A549 (cell line): ENCODE measurements around the gene MED17. TPM values are rescaled to one million over a fixed set of nuclear protein-coding genes. Genes with fewer than 3 reads are reported as not detected.

Experiments used
- ATAC-seq, 2 experiments: fragments of 200-7000 bp in 1 of 2; fragments of >200 bp in 1 of 2; cut with Nextera tagmentation in 1 of 2; cut with Tn5 transposase in 1 of 2; 3 replicates each; pipeline versions ENCODE4 v1.8.0 to v1.9.1; 2018 to 2020; ENCODE audit warnings: mild to moderate bottlenecking in 1 of 2, moderate library complexity in 1 of 2
- CTCF ChIA-PET: fragments of 300-600 bp; sonication (Branson Sonifier 250); formaldehyde crosslinking; extraction: SDS; loops from one replicate; lab custom pipeline; 2021; ENCODE audit warnings: antibody characterized with exemption, inconsistent platforms; lab: Yijun Ruan, JAX
- POLR2A ChIA-PET: fragments of 350-600 bp; formaldehyde crosslinking; extraction: SDS; loops from one replicate; lab custom pipeline; 2021; ENCODE audit warnings: antibody characterized with exemption, inconsistent platforms; lab: Yijun Ruan, JAX
- DNase-seq, 2 experiments: peaks; one replicate each; pipeline versions ENCODE4 v3.0.0 to v3.0.0-alpha.2; 2011 to 2016; ENCODE audit warnings: low read depth in 1 of 2, low spot score in 1 of 2
- FAIRE-seq: peaks from 2 replicates; lab custom pipeline; 2011; peaks lifted over from hg19 to GRCh38; lab: Jason Lieb, UNC
- H3K27ac ChIP-seq, 2 experiments: fragments of >200 bp; sonication (Bioruptor Twin); formaldehyde crosslinking; 3 replicates each; pipeline ENCODE4 v1.5.1; 2016 to 2017
- H3K4me1 ChIP-seq: fragments of >200 bp; sonication (Bioruptor Twin); formaldehyde crosslinking; 3 replicates; pipeline ENCODE4 v1.6.1; 2016
- H3K4me2 ChIP-seq: fragments of >200 bp; sonication (Bioruptor Twin); formaldehyde crosslinking; 3 replicates; pipeline ENCODE4 v1.6.1; 2016
- H3K4me3 ChIP-seq: fragments of >200 bp; sonication (Bioruptor Twin); formaldehyde crosslinking; 3 replicates; pipeline ENCODE4 v1.5.1; 2016
- H3K9me3 ChIP-seq: fragments of >200 bp; sonication (Bioruptor Twin); formaldehyde crosslinking; 3 replicates; pipeline ENCODE4 v1.6.1; 2016
- ATOH8 ChIP-seq: fragments of 250-450 bp; sonication (Bioruptor Pico); IDR thresholded peaks from 2 replicates; pipeline ENCODE4 v1.5.0; 2020; ENCODE audit warnings: low read depth, mild to moderate bottlenecking, moderate library complexity
- BHLHE40 ChIP-seq: IDR thresholded peaks from 2 replicates; pipeline ENCODE4 v1.6.1; 2012; ENCODE audit warnings: low read depth, low read length, inconsistent platforms
- CHD2 ChIP-seq: fragments of 150-350 bp; IDR thresholded peaks from 2 replicates; pipeline ENCODE4 v1.6.1; 2014; ENCODE audit warnings: low read length; ENCODE audit not compliant: partially characterized antibody
- EHMT2 ChIP-seq: fragments of 200-600 bp; sonication (generic); IDR thresholded peaks from 2 replicates; pipeline ENCODE4 v1.6.1; 2016; ENCODE audit warnings: antibody characterized with exemption, low read depth, mild to moderate bottlenecking, moderate library complexity
- ELK1 ChIP-seq: fragments of 150-350 bp; IDR thresholded peaks from 2 replicates; pipeline ENCODE4 v1.6.1; 2014; ENCODE audit warnings: low read depth, mild to moderate bottlenecking, low read length
- HOXA7 ChIP-seq: fragments of 250-450 bp; sonication (Bioruptor Pico); IDR thresholded peaks from 2 replicates; pipeline ENCODE4 v1.5.0; 2020; ENCODE audit warnings: mild to moderate bottlenecking, moderate library complexity
- HOXB5 ChIP-seq: fragments of 250-450 bp; sonication (Bioruptor Pico); IDR thresholded peaks from 2 replicates; pipeline ENCODE4 v1.5.0; 2020; ENCODE audit warnings: mild to moderate bottlenecking, moderate library complexity
- MAX ChIP-seq: IDR thresholded peaks from 2 replicates; pipeline ENCODE4 v1.6.1; 2012
- MYC ChIP-seq: IDR thresholded peaks from 2 replicates; pipeline ENCODE4 v1.6.1; 2012; ENCODE audit warnings: mild to moderate bottlenecking, inconsistent platforms, low read length, improper control_type of control experiment, borderline replicate concordance
- NR3C1 ChIP-seq: fragments of >200 bp; sonication (Bioruptor Twin); formaldehyde crosslinking; IDR thresholded peaks from 3 replicates; pipeline ENCODE4 v1.6.1; 2017
- POLR2AphosphoS2 ChIP-seq: conservative IDR thresholded peaks from 2 replicates; pipeline ENCODE4 v1.6.1; 2012; ENCODE audit warnings: low read length, improper control_type of control experiment, inconsistent platforms
- SREBF2 ChIP-seq: fragments of 450-650 bp; IDR thresholded peaks from 2 replicates; pipeline ENCODE4 v1.6.1; 2014; ENCODE audit warnings: mild to moderate bottlenecking, moderate library complexity
- TP53 ChIP-seq: fragments of 250-450 bp; sonication (Bioruptor Pico); IDR thresholded peaks from 2 replicates; pipeline ENCODE4 v1.5.0; 2021; ENCODE audit warnings: mild to moderate bottlenecking, moderate library complexity
- ZFP36 ChIP-seq: fragments of 450-650 bp; IDR thresholded peaks from 2 replicates; pipeline ENCODE4 v1.6.1; 2014; ENCODE audit warnings: borderline replicate concordance; ENCODE audit not compliant: partially characterized antibody
- WGBS: methylation state at CpG from one replicate; pipeline ENCODE4 v1.1.6; 2017; ENCODE audit errors: missing lambda C conversion rate; 5-methylcytosine and 5-hydroxymethylcytosine counted together
- polyA plus RNA-seq, 4 experiments: library from polyadenylated mRNA; depleted of rRNA in 3 of 4; stranded (reverse); fragments of >200 nt; fragmentation: RNase III in 1 of 4; extraction: RNeasy Plus Mini Kit Qiagen cat#74134 plus additional on column Dnase treatment in 1 of 4; gene quantifications; 2 replicates in 3 of 4; 3 replicates in 1 of 4; pipeline ENCODE4 v1.2.3, GENCODE V29; 2011 to 2017
- small RNA-seq, 6 experiments: library from RNA; depleted of rRNA; stranded (forward); fragments of <200 nt; gene quantifications; one replicate each; pipeline ENCODE3, GENCODE V24; 2012
- TF ChIP-seq, protein P1 (sequence below): fragments of >200 bp; sonication (Bioruptor Twin); formaldehyde crosslinking; IDR thresholded peaks from 3 replicates; pipeline ENCODE4 v1.6.1; 2016
- TF ChIP-seq, protein P2 (sequence below): fragments of 250-450 bp; sonication (Bioruptor Pico); IDR thresholded peaks from 2 replicates; pipeline ENCODE4 v1.5.0; 2021; ENCODE audit warnings: mild to moderate bottlenecking, moderate library complexity, borderline replicate concordance
- TF ChIP-seq, protein P3 (sequence below): fragments of 450-650 bp; IDR thresholded peaks from 2 replicates; pipeline ENCODE4 v1.6.1; 2014; ENCODE audit warnings: antibody characterized with exemption

MED17 gene
- polyA plus RNA-seq, 2 of the 4 experiments (the other 2 are of a cell fraction) = 16.2 to 20.3 TPM

- H3K9me3 ChIP-seq = no peaks in the 10 kb centered on the region
- ATAC-seq (no peak), DNase-seq (no peak)
- H3K27ac ChIP-seq = no peak overlapping the region
- no peak overlapping the region for H3K4me2 ChIP-seq
- H3K4me3 ChIP-seq = no peak overlapping the region
- ChIA-PET CTCF (no interaction called here), POLR2A (no interaction called here)
- H3K4me1 ChIP-seq = no peaks in the 10 kb centered on the region
- TF ChIP-seq NR3C1 (no peak), HOXB5 (CRISPR knock-in tag) (no peak), ZFP36 (no peak), MYC (no peak), ATOH8 (CRISPR knock-in tag) (no peak), TP53 (CRISPR knock-in tag) (no peak), EHMT2 (no peak), ELK1 (no peak), POLR2AphosphoS2 (no peak), CHD2 (no peak), BHLHE40 (no peak), MAX (no peak), HOXA7 (no peak), SREBF2 (no peak)
- TF ChIP-seq, protein P1, sequence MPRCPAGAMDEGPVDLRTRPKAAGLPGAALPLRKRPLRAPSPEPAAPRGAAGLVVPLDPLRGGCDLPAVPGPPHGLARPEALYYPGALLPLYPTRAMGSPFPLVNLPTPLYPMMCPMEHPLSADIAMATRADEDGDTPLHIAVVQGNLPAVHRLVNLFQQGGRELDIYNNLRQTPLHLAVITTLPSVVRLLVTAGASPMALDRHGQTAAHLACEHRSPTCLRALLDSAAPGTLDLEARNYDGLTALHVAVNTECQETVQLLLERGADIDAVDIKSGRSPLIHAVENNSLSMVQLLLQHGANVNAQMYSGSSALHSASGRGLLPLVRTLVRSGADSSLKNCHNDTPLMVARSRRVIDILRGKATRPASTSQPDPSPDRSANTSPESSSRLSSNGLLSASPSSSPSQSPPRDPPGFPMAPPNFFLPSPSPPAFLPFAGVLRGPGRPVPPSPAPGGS = no peak
- TF ChIP-seq, protein P2, sequence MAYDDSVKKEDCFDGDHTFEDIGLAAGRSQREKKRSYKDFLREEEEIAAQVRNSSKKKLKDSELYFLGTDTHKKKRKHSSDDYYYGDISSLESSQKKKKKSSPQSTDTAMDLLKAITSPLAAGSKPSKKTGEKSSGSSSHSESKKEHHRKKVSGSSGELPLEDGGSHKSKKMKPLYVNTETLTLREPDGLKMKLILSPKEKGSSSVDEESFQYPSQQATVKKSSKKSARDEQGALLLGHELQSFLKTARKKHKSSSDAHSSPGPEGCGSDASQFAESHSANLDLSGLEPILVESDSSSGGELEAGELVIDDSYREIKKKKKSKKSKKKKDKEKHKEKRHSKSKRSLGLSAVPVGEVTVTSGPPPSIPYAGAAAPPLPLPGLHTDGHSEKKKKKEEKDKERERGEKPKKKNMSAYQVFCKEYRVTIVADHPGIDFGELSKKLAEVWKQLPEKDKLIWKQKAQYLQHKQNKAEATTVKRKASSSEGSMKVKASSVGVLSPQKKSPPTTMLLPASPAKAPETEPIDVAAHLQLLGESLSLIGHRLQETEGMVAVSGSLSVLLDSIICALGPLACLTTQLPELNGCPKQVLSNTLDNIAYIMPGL = no peak
- TF ChIP-seq, protein P3, sequence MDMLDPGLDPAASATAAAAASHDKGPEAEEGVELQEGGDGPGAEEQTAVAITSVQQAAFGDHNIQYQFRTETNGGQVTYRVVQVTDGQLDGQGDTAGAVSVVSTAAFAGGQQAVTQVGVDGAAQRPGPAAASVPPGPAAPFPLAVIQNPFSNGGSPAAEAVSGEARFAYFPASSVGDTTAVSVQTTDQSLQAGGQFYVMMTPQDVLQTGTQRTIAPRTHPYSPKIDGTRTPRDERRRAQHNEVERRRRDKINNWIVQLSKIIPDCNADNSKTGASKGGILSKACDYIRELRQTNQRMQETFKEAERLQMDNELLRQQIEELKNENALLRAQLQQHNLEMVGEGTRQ = no peak
- TF ChIP-seq, all 56 proteins: peak for 0
- FAIRE-seq = no peak
- 56% methylated on average over 4 of the region's 4 CpGs for WGBS
Observed at GRCh38 chr11:93861808-93862207, 77.7 kb downstream of the MED17 start.

Small RNAs within 50 kb of the gene (small RNA-seq; reads per million reads assigned to genes)
- gene RF00019 = 0 reads per million in 6 experiments
- 0 reads per million in 6 experiments for gene SNORA40

Other genes with a start within 250 kb of the MED17 start
- gene SMCO4, start 240.9 kb upstream of the MED17 start, polyA plus RNA-seq (2011; rRNA removed) = 10.7 and 11.9 TPM in 2 replicates
- 13.4 to 14.8 TPM (median 14.4 TPM) in 3 replicates for gene SMCO4, start 240.9 kb upstream of the MED17 start, polyA plus RNA-seq (2017; fragmentation: RNase III; extraction: RNeasy Plus Mini Kit Qiagen cat#74134 plus additional on column Dnase treatment)
- gene CEP295, start 122.6 kb upstream of the MED17 start, polyA plus RNA-seq (2011; rRNA removed) = 12.4 and 17.6 TPM in 2 replicates
- 5.4 to 5.9 TPM (median 5.5 TPM) in 3 replicates for gene CEP295, start 122.6 kb upstream of the MED17 start, polyA plus RNA-seq (2017; fragmentation: RNase III; extraction: RNeasy Plus Mini Kit Qiagen cat#74134 plus additional on column Dnase treatment)
- 132 and 218 TPM in 2 replicates for gene TAF1D, start 42.8 kb upstream of the MED17 start, polyA plus RNA-seq (2011; rRNA removed)
- gene TAF1D, start 42.8 kb upstream of the MED17 start, polyA plus RNA-seq (2017; fragmentation: RNase III; extraction: RNeasy Plus Mini Kit Qiagen cat#74134 plus additional on column Dnase treatment) = 116 to 142 TPM (median 123 TPM) in 3 replicates
- 26.8 and 27.6 TPM in 2 replicates for gene C11orf54, start 42.6 kb upstream of the MED17 start, polyA plus RNA-seq (2011; rRNA removed)
- gene C11orf54, start 42.6 kb upstream of the MED17 start, polyA plus RNA-seq (2017; fragmentation: RNase III; extraction: RNeasy Plus Mini Kit Qiagen cat#74134 plus additional on column Dnase treatment) = 12.3 to 12.7 TPM (median 12.4 TPM) in 3 replicates
- 0.04 and 0.12 TPM in 2 replicates for gene VSTM5, start 66.3 kb downstream of the MED17 start, polyA plus RNA-seq (2011; rRNA removed)
- 0.03 to 0.17 TPM in 2 of 3 replicates, not detected in the other for gene VSTM5, start 66.3 kb downstream of the MED17 start, polyA plus RNA-seq (2017; fragmentation: RNase III; extraction: RNeasy Plus Mini Kit Qiagen cat#74134 plus additional on column Dnase treatment)
- not detected in 2 replicates for gene HEPHL1, start 237.1 kb downstream of the MED17 start, polyA plus RNA-seq (2011; rRNA removed)
- gene HEPHL1, start 237.1 kb downstream of the MED17 start, polyA plus RNA-seq (2017; fragmentation: RNase III; extraction: RNeasy Plus Mini Kit Qiagen cat#74134 plus additional on column Dnase treatment) = not detected in 3 replicates